GM19324 (cell line): ENCODE measurements around the gene ADSL.
"Not testable (repeated sequence)": the region's sequence is repeated elsewhere in the genome, so short reads cannot be mapped to it uniquely, and the experiment has no call there.

Experiments used
- ATAC-seq: cut with Tn5 transposase; IDR thresholded peaks from one replicate; pipeline ENCODE4 v1.9.1; 2021; ENCODE audit warnings: mild to moderate bottlenecking, moderate library complexity; ENCODE audit not compliant: unreplicated experiment, low FRiP score

The ADSL gene

GRCh38 chr22:40366068-40366467 lies 19.8 kb downstream of the ADSL start:
- no peak for ATAC-seq

GRCh38 chr22:40367342-40367741 lies 21.0 kb downstream of the ADSL start:
- ATAC-seq = no peak

DNA sequence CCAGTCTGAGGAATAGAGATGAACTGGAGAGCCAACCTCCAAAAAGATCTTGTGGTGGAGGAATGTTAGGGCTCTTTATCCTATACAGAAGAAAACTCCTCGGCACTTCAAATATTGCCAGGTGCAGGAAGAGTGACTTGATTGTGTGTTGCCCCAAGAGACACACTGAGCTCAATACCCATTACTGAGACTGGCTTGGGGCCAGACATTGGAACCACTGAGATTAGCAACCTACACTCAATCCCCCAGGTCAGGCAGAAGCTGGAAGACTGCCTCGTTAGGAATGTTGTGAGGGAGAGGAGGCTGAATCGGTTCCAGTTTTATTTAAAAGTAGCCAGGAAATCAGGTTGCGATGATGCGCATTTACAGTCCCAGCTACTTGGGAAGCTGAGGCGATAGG lies 21.7 kb downstream of the ADSL start:
- no peak for ATAC-seq

DNA sequence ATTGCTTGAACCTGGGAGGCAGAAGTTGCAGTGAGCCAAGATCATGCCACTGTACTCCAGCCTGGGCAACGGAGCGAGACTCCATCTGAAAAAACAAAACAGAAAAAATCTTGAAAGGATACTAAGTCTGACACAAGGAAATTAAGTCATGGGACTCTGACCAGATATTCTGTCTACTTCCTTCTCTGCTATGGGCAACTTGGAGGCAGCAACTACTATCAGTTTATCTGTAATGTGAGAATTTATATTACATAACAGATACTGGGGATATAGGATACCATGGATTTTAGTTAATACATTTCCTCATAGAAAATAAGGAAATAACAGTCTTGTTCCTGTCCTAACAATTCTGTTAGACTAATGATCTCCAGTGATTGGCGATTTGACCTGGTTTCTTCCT lies 22.5 kb downstream of the ADSL start:
- ATAC-seq = no peak

DNA sequence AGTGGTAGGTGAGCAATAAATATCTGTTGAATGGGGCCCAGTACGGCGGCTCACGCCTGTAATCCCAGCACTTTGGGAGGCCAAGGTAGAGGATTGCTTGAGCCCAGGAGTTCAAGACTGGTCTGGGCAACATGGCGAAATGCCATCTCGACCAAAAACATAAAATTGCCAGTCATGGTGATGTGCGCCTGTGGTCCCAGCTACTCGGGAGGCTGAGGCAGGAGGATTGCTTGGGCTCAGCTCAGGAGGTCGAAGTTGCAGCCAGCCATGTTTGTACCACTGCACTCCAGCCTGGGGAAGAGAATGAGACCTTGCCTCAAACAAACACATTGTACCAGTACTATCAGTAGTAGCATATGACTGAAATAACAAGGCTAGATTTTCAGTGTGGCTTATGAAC lies 28.3 kb downstream of the ADSL start:
- ATAC-seq = no peak

GRCh38 chr22:40376149-40376548 lies 29.8 kb downstream of the ADSL start:
- no peak for ATAC-seq

- no peak for ATAC-seq
These were observed 31.6 kb downstream of the ADSL start for GRCh38 chr22:40377931-40378330.

GRCh38 chr22:40378448-40378847 lies 32.1 kb downstream of the ADSL start:
- not testable (repeated sequence) for ATAC-seq

- no peak for ATAC-seq
These were observed 35.2 kb downstream of the ADSL start for GRCh38 chr22:40381461-40381860.

- no peak for ATAC-seq
These were observed 37.6 kb downstream of the ADSL start for GRCh38 chr22:40383905-40384304.

DNA sequence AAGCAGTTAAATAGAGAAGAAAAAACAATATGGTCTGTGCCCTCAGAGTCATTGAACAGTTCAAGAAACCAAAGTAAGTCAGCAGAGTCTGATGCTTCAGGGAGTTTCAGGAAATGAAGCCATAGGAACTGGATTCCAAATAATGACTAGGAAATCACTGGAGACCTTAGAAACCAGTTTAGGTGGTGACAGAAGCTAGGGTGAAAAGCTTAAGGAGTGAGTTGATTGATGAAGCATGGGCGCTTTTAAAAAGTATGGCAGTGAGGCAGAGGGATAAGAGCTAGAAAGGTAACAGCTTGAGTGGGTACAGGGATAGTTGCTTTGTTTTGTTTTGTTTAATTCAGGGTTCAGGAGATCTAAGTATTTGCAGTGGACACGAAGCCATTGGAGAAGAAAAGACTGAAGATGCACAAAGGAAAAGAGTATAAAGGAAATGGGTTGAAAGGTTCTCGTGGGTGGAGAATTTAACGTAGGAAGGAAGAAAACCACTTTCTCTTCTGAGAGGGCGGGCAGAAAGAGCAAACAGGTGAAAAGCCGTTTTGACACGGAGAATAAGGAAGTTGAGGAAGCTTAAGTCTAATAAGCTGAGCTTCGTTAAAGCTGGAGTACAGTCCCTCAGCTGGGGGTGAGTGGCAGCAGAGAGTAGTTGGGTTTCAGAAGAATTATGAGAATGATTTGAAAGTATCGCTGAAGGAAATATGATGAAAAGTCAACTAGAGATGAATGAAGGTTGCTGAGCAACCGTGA lies 38.9 kb downstream of the ADSL start:
- no peak for ATAC-seq

DNA sequence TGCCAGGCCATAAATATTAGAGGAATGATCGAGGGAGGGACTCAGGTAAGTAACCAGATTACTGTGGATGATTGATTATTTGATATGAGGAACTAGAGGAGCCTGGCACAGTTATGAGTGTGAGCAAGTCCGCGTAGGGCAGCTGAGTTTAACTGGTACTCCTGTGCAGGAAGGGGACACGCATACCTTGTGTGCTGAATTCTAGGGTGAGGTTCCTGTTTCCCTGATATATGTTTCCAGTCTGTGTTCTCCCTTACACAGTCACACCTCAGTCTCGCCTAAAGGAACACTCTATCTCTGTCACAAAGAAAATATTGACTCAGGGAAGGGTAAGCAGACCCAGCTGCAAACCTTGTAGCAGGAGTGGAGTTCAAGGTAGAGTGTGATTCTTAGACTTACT lies 41.4 kb downstream of the ADSL start:
- ATAC-seq = no peak

DNA sequence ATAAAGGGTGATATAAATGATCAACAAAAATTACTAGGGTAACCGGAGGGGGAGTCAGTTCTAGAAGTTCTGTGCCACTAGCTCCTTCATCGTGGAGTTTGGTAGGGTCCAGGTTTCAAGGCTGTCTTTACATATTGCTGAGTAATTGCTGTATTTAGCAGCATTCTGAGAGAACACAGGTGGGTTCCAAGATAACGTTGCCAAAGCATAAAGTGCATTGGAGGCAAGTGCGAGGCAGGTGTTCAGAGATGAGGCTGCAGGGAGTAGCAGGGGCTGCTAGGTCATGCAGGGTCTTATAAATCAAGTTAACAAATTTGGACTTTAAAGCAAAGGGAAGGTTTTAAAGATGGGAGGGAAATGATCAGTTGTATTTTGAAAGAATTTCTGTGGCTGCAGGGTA lies 41.9 kb downstream of the ADSL start:
- no peak for ATAC-seq

DNA sequence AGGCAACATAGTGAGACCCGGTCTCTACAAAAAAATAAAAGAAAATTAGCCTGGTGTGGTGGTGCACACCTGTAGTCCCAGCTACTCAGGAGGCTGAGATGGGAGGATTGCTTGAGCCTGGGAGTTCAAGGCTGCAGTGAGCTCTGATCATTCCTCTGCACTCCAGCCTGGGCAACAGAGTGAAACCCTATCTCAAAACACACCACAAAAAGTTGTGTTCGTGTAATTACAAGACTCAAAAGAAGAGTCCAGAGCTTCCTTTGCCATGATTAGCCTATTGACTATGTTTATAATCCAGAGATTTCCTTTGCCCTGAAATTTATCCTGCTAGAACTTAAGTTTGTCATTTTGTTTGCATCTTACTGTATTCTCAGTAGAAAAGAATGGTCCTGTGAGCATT lies 45.1 kb downstream of the ADSL start:
- no peak for ATAC-seq

GRCh38 chr22:40392618-40393017 lies 46.3 kb downstream of the ADSL start:
- no peak for ATAC-seq

DNA sequence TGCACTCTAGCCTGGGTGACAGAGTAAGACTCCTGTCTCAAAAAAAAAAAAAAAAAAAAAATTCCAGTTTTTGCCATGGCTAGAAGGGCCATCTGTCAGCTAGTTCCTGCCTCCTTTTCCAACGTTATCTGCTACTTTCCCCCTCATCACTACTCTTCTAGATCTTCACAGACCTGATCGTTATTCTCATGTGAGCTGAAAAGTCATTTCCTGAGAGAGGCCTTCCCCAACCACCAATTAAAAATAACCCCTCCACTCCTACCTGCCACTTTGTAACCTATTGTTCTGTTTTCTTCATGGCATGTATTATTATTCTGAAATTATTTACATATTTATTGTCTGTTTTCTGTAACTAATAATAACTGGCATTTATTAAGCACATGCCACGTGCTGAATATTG lies 48.3 kb downstream of the ADSL start:
- no peak for ATAC-seq

DNA sequence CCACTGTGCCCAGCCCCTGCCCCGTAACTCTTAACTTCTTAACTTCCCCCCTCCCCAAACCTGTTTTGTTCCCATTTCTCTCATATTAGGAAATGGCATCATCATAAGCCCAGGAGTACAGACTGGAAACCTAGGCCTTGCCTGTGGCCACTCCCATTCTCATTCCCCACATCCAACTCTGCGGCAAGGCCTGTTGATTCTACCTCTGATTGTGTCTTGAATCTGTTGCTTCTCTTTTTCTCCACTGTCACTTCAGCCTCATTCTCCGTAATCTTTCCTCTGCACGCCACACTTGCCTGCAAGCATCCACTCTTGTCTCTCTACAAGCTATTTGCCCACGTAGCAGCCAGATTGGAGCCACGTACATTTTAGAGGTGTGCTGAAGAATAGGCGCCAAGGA lies 49.3 kb downstream of the ADSL start:
- ATAC-seq = no peak

DNA sequence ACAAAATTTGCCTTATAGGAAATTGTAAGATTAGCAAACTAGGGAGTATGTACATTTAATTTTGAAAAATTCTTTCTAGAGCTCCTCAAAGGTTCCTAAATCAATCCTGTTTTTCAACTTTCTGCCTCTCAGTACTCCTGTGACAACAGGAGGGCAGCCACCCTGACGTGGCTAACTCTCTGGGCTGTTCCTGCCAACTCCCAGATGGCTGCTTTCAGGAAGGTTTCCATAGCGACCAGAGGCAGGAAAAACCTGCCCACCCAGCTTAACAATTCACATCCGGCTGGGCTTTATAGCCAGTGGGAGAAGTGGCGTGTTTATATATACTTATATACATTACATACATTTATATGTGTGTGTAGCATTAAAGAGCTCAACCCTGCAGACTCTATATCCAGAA lies 50.6 kb downstream of the ADSL start:
- ATAC-seq = no peak

GRCh38 chr22:40397396-40397795 lies 51.1 kb downstream of the ADSL start:
- no peak for ATAC-seq

DNA sequence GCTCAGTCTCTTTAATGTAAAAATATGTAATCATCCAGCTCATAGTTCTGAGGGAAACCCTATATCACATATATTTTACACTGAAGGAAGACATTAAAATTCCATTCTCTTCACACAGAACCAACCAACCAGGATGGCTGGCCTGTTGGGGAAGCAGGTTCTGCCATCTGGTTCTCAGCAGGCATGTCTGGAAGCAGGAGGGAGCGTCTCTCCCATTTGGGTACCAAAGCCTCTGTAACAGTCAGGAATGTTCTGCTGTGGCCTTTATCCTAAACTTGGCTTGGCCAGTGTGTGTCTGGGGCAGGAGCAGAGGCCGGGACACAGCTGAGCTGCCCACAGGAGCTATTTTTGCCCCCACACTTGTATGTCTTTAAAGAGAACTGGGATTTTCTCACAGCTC lies 53.3 kb downstream of the ADSL start:
- no peak for ATAC-seq

- no peak for ATAC-seq
These were observed 53.9 kb downstream of the ADSL start for GRCh38 chr22:40400159-40400558.

- no peak for ATAC-seq
These were observed 55.2 kb downstream of the ADSL start for GRCh38 chr22:40401532-40401931.

DNA sequence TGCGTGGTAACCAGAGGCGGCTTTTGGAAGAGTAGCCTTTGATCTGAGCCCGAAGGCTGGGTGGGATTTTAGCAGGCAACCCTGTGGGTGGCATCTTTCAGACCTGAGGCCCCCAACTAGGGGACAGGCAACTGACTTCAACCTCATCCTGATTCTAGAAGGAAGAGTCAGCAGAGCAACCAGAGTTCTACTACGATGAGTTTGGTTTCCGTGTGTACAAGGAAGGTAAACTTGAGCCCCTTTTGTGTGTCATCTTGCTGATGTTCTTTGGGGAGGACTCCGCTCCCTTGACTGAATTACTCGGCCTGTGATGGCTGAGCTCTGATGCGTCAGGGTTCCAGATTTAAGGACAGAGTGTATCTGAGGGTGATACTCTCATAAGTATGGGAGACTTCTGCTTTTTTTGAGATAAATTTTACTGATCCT lies 55.7 kb downstream of the ADSL start:
- ATAC-seq = no peak
